HuH-7.5 (cell line): ENCODE data around the gene GAS2L1.
A peak's percentile ranks its signal among the peaks of the same experiment; 100 is the strongest.

Experiments
- DNase-seq: peaks from one replicate; pipeline ENCODE4 v3.0.0; 2011; ENCODE audit warnings: low spot score

The GAS2L1 gene

GRCh38 chr22:29328055-29328454 lies 21.6 kb downstream of the GAS2L1 start:
- DNase-seq, result no peak

GRCh38 chr22:29328566-29329500 lies 22.4 kb downstream of the GAS2L1 start:
- no peak for DNase-seq

GRCh38 chr22:29329581-29329980 lies 23.1 kb downstream of the GAS2L1 start:
- DNase-seq, result no peak

DNA sequence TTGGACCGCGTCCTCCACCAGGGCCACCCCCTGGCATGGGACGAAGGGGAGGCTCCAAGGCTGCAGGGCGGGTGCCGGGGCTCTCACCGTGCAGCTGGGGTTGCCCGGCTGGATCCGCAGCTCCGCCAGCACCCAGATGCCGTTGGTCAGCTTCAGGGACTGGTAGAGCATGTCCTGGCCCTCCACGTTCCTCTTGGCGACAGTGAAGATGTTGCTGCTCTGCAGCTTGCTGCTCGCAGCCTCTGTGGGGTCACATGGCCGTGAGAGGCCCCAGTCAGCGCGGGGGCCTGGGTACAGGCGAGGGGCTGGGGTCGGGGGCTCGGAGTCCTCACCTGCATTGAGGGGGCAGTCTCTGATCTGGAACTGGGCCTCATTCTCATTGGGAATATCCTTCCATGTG lies 23.8 kb downstream of the GAS2L1 start:
- no peak for DNase-seq

GRCh38 chr22:29330753-29331152 lies 24.3 kb downstream of the GAS2L1 start:
- no peak for DNase-seq

- DNase-seq, result no peak
Observed at GRCh38 chr22:29331213-29331612, 24.8 kb downstream of the GAS2L1 start.

DNA sequence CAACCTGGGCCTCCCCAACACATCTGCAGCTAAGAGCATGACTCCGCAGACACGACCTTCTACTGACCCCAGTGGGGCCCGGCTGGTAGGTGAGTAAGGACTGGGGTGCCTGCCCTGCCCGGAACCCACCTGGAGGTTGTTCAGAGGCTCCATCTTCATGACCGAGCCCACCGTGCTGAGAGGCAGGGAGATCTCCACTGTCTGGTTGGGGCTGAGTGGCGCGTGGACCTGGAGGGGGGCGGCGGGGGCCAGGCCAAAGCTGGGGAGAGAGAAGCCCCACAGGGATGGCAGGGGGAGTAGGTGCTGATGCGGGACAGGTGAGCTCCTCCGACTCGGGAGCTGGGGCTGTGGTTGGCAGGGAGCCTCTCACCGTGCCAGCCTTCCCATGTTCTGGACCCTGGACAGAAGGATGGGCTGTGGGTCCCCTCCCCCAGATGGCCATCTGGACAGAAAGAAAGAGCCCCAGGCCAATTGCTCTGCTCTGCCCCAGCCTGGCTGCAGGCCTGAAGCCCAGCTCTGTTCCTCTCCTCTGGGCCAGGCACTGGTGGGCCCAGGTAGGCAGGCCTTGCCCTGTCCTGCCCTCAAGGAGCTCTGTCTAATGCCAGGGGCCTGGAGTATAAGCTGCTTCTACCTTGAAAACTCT lies 25.3 kb downstream of the GAS2L1 start:
- DNase-seq, result no peak

GRCh38 chr22:29332886-29333496 lies 26.5 kb downstream of the GAS2L1 start:
- DNase-seq, result no peak

- no peak for DNase-seq
Observed at GRCh38 chr22:29334148-29334547, 27.7 kb downstream of the GAS2L1 start.

DNA sequence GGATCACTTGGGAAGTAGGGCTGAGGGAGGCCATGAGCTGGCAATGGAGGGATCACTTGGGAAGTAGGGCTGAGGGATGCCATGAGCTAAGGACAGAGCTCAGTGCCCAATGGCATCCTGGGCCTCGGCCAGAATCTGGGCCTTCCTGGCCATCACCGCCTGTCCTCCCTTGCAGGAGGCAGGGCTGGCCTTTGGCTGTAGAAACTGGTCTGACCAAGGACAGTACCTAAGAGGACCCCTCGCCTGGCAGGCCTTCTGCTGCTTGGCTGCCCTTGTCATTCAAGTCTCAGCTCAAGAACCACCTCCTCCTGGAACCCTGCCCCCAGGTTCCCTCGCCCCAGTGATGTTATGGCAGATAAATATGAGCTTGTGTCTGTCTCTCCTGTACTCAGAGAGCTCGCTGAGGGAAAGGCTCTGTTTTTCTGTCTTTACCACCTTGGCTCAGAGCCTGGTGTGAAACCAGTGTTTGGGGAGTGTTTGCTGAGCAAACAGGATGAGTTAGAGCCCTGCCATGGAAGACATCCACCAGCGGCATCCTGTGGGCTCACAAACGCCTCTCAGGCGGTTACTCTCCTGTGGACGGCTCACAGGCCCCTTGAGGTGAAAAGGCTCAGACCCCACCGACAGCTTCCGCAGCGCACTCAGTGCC lies 28.4 kb downstream of the GAS2L1 start:
- peak; percentile 50 for DNase-seq

- DNase-seq, result no peak
Observed at GRCh38 chr22:29335656-29336055, 29.2 kb downstream of the GAS2L1 start.

GRCh38 chr22:29336751-29337490 lies 30.5 kb downstream of the GAS2L1 start:
- no peak for DNase-seq

GRCh38 chr22:29337631-29338284 lies 31.3 kb downstream of the GAS2L1 start:
- no peak for DNase-seq

DNA sequence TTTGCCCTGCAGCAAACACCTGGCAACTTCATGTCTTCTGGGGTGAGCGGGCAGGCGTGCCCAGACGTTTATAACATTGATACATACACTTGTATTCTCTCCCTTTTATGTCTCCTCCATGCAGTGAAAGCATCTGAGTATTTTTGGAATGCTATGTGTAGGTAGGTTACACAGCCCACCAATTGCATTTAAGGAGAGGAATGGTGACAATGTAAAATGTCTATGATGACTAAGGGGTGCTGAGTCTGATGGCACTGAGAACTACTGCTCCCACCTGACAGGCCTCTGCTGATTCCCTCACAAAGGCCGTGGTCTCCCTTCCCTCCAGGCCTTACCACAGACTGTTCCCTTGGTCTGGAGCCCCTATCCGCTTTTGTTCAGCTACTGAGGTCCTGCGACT lies 31.9 kb downstream of the GAS2L1 start:
- no peak for DNase-seq

GRCh38 chr22:29339381-29340235 lies 33.2 kb downstream of the GAS2L1 start:
- DNase-seq, result no peak

- DNase-seq, result no peak
Observed at GRCh38 chr22:29340566-29340965, 34.1 kb downstream of the GAS2L1 start.

- DNase-seq, result no peak
Observed at GRCh38 chr22:29341056-29341848, 34.8 kb downstream of the GAS2L1 start.

GRCh38 chr22:29341849-29342127 lies 35.3 kb downstream of the GAS2L1 start:
- DNase-seq, result no peak

DNA sequence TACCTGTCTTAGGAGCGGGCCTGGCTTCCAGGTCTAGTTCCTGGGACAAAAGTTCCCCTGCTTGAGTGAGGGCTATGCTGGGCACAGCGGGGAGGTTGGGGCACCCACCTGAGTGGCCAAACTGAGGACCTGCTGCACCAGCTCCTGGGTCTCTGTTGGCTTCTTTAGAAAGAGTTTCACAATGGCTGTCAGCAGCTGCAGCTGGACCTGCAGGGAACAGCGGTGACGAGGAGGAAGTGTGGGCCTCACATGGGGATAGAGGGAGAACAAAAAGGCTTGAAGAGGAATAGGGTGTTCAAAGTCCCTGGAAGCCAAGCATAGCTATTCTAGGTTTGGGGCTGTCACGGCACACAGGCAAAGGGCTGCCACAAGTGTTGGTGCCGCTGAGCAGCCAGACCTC lies 35.7 kb downstream of the GAS2L1 start:
- DNase-seq, result no peak
